ENCODE measurements around the gene ITPKB.

GRCh38 chr1:226670073-226670472 is 69.0 kb downstream of the ITPKB start:
- TF ChIP-seq POLR2A (IDR thresholded peaks at IDR 0.05) (no peak), CTCF (IDR thresholded peaks at IDR 0.05) (no peak)
